SK-N-SH (cell line): Measurements from ENCODE around the gene TRMT112. TPM values are rescaled to one million over a fixed set of nuclear protein-coding genes. Genes with fewer than 3 reads are reported as not detected.

Experiments used
- CTCF ChIA-PET: fragments of 300-600, 350-600 bp; formaldehyde crosslinking; extraction: SDS; loops from one replicate; lab custom pipeline; 2021; lab: Yijun Ruan, JAX
- POLR2A ChIA-PET: fragments of 350-600 bp; sonication (Branson Sonifier 250); formaldehyde crosslinking; extraction: SDS; loops from one replicate; lab custom pipeline; 2020; ENCODE audit warnings: antibody characterized with exemption, inconsistent platforms; lab: Yijun Ruan, JAX
- DNase-seq: peaks from one replicate; pipeline ENCODE4 v3.0.0; 2012
- H2AFZ ChIP-seq: fragments of 200-600 bp; sonication (generic); 2 replicates; pipeline ENCODE4 v1.8.1; 2016; ENCODE audit warnings: antibody characterized with exemption, mild to moderate bottlenecking, low read depth
- H3F3A ChIP-seq: fragments of 200-600 bp; sonication (generic); replicated peaks from 2 replicates; pipeline ENCODE3; 2016; ENCODE audit warnings: antibody characterized with exemption, mild to moderate bottlenecking; ENCODE audit not compliant: insufficient read depth
- H3K27ac ChIP-seq, 2 experiments: fragments of 200-500 bp in 1 of 2; fragments of 200-600 bp in 1 of 2; sonication (Bioruptor generic) in 1 of 2; sonication (generic), shearing (Covaris generic) in 1 of 2; 2 replicates each; pipeline versions ENCODE4 v1.5.1 to v1.6.1; 2014 to 2016; ENCODE audit warnings: low read depth in 2 of 2, inconsistent platforms in 1 of 2, low read length in 1 of 2, mild to moderate bottlenecking in 1 of 2, mixed read lengths in 1 of 2
- H3K27me3 ChIP-seq: fragments of 200-600 bp; sonication (generic), shearing (Covaris generic); 2 replicates; pipeline ENCODE4 v1.6.1; 2016; ENCODE audit warnings: mixed run types; ENCODE audit not compliant: insufficient read depth
- H3K36me3 ChIP-seq, 2 experiments: fragments of 200-500 bp in 1 of 2; fragments of 200-600 bp in 1 of 2; sonication (Bioruptor generic) in 1 of 2; sonication (generic) in 1 of 2; replicated peaks in 1 of 2; 2 replicates each; pipeline versions ENCODE3 to v1.5.1; 2014 to 2016; ENCODE audit warnings: low read length in 1 of 2, mild to moderate bottlenecking in 1 of 2; ENCODE audit not compliant: insufficient read depth in 2 of 2, control insufficient read depth in 1 of 2
- H3K4me1 ChIP-seq, 2 experiments: fragments of 200-500 bp in 1 of 2; fragments of 200-600 bp in 1 of 2; sonication (Bioruptor generic) in 1 of 2; sonication (generic), shearing (Covaris generic) in 1 of 2; 2 replicates each; pipeline versions ENCODE4 v1.5.1 to v1.6.1; 2014 to 2016; ENCODE audit warnings: low read depth in 1 of 2, low read length in 1 of 2, mixed run types in 1 of 2; ENCODE audit not compliant: insufficient read depth in 2 of 2, control insufficient read depth in 1 of 2
- H3K4me2 ChIP-seq: fragments of 200-600 bp; sonication (generic), shearing (Covaris generic); 2 replicates; pipeline ENCODE4 v1.6.1; 2017; ENCODE audit warnings: mixed run types
- H3K4me3 ChIP-seq, 2 experiments: fragments of 200-500 bp in 1 of 2; fragments of 200-600 bp in 1 of 2; sonication (Bioruptor generic) in 1 of 2; sonication (generic), shearing (Covaris generic) in 1 of 2; 2 replicates each; pipeline versions ENCODE4 v1.5.1 to v1.8.1; 2014 to 2016; ENCODE audit warnings: low read depth in 2 of 2, inconsistent platforms in 1 of 2, low read length in 1 of 2, mild to moderate bottlenecking in 1 of 2, mixed read lengths in 1 of 2, moderate library complexity in 1 of 2
- H3K79me2 ChIP-seq: fragments of 200-600 bp; sonication (generic); 2 replicates; pipeline ENCODE4 v1.8.1; 2017; ENCODE audit warnings: mild to moderate bottlenecking; ENCODE audit not compliant: insufficient read depth
- H3K9ac ChIP-seq: fragments of 200-600 bp; sonication (generic); 2 replicates; pipeline ENCODE4 v1.6.1; 2017; ENCODE audit warnings: mixed run types
- H3K9me2 ChIP-seq: fragments of 200-600 bp; sonication (generic); 2 replicates; pipeline ENCODE4 v1.6.1; 2017; ENCODE audit warnings: mixed run types
- H3K9me3 ChIP-seq: fragments of 200-600 bp; sonication (generic); 2 replicates; pipeline ENCODE4 v1.6.1; 2017; ENCODE audit warnings: mixed run types, mild to moderate bottlenecking, moderate library complexity
- H4K20me1 ChIP-seq: fragments of 200-600 bp; sonication (generic); 2 replicates; pipeline ENCODE4 v1.6.1; 2017; ENCODE audit warnings: mild to moderate bottlenecking, mixed run types; ENCODE audit not compliant: insufficient read depth
- CHD2 ChIP-seq: fragments of 150-350 bp; IDR thresholded peaks from 2 replicates; pipeline ENCODE4 v1.6.1; 2018; ENCODE audit warnings: low read length; ENCODE audit not compliant: partially characterized antibody
- FOXM1 ChIP-seq: IDR thresholded peaks from 2 replicates; pipeline ENCODE4 v1.4.0; 2012; ENCODE audit warnings: low read depth, mild to moderate bottlenecking
- GABPA ChIP-seq: IDR thresholded peaks from 2 replicates; pipeline ENCODE4 v1.4.0; 2012; ENCODE audit warnings: low read depth, mild to moderate bottlenecking
- MEF2A ChIP-seq: IDR thresholded peaks from 2 replicates; pipeline ENCODE4 v1.4.0; 2012; ENCODE audit warnings: low read depth, borderline replicate concordance
- MXI1 ChIP-seq: IDR thresholded peaks from 2 replicates; pipeline ENCODE4 v1.6.1; 2012; ENCODE audit warnings: mild to moderate bottlenecking, low read depth, low read length, improper control_type of control experiment
- POLR2AphosphoS5 ChIP-seq: IDR thresholded peaks from 2 replicates; pipeline ENCODE4 v1.6.1; 2012; ENCODE audit warnings: low read depth, low read length
- RCOR1 ChIP-seq: fragments of 150-350 bp; IDR thresholded peaks from 2 replicates; pipeline ENCODE4 v1.6.1; 2017; ENCODE audit warnings: antibody characterized with exemption, low read length
- RXRA ChIP-seq: IDR thresholded peaks from 2 replicates; pipeline ENCODE4 v1.4.0; 2012; ENCODE audit warnings: low read depth, mild to moderate bottlenecking, borderline replicate concordance
- SMC3 ChIP-seq: IDR thresholded peaks from 2 replicates; pipeline ENCODE4 v1.6.1; 2012; ENCODE audit warnings: low read depth, low read length, improper control_type of control experiment
- TAF1 ChIP-seq: IDR thresholded peaks from 2 replicates; pipeline ENCODE4 v1.6.1; 2012; ENCODE audit warnings: low read depth, mild to moderate bottlenecking, low read length, moderate library complexity, borderline replicate concordance
- TCF12 ChIP-seq: IDR thresholded peaks from 2 replicates; pipeline ENCODE4 v1.4.0; 2012
- USF1 ChIP-seq: IDR thresholded peaks from 2 replicates; pipeline ENCODE4 v1.4.0; 2012; ENCODE audit warnings: low read depth, borderline replicate concordance
- USF2 ChIP-seq: fragments of 150-350 bp; IDR thresholded peaks from 2 replicates; pipeline ENCODE4 v1.6.1; 2017; ENCODE audit warnings: antibody characterized with exemption, low read length, low read depth, borderline replicate concordance
- ZBTB33 ChIP-seq: IDR thresholded peaks from 2 replicates; pipeline ENCODE4 v1.4.0; 2012; ENCODE audit warnings: low read depth, borderline replicate concordance
- WGBS: methylation state at CpG from one replicate; pipeline ENCODE4 v1.1.6; 2017; ENCODE audit warnings: low lambda C conversion rate; 5-methylcytosine and 5-hydroxymethylcytosine counted together
- polyA plus RNA-seq, 3 experiments: library from polyadenylated mRNA; depleted of rRNA; stranded (reverse); fragments of >200 nt; gene quantifications; 2 replicates each; pipeline ENCODE4 v1.2.3, GENCODE V29; 2012
- TF ChIP-seq, protein P1 (sequence below): IDR thresholded peaks from 2 replicates; pipeline ENCODE4 v1.6.1; 2012; ENCODE audit warnings: mild to moderate bottlenecking, low read depth, low read length, moderate library complexity

Gene TRMT112
- polyA plus RNA-seq, 1 of the 3 experiments (the other 2 are of a cell fraction), result 699 TPM

DNA sequence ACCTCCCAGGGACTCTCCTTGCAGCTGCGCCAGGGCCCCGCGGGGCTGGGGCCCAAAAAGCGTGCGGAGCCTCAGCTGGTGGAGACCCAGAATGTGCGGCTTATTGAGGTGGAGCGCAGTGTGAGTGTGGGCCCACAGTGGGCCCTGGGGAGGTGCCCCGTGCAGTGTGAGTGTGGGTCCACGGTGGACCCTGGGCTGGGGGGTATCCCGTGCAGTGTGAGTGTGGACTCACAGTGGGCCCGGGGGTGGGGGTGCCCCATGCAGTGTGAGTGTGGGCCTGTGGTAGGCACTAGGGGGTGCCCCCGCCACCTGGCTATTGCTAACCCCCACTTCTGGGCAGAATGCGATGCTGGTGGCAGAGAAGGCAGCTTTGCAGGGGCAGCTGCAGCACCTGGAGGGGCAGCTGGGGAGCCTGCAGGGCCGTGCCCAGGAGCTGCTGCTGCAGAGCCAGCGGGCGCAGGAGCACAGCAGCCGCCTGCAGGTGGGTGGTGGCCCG is 33.8 kb upstream of the TRMT112 start:
- Histone ChIP-seq H2AFZ (no peak overlapping the region), H3K27me3 (no peaks in the 10 kb centered on the region), H4K20me1 (no peaks in the 10 kb centered on the region), H3K4me3 (no peak overlapping the region), H3K27ac (no peak overlapping the region), H3K4me2 (no peak overlapping the region), H3K4me1 (peaks cover 0 to 6% of the 10 kb centered on the region in 2 experiments; a peak in 3 of 4 replicates), H3K9ac (no peak overlapping the region), H3K9me2 (no peaks in the 10 kb centered on the region), H3K79me2 (no peaks in the 10 kb centered on the region), H3K36me3 (no peaks in the 10 kb centered on the region), H3F3A (peaks cover 8% of the 10 kb centered on the region), H3K9me3 (no peaks in the 10 kb centered on the region)
- TF ChIP-seq FOXM1, result no peak
- no peak for TF ChIP-seq SMC3
- TF ChIP-seq RCOR1, result no peak
- WGBS, result 92% methylated on average over 4 of the region's 18 CpGs
- POLR2A ChIA-PET, result no interaction called here
- peak; percentile 32 for DNase-seq
- CTCF ChIA-PET, result interaction anchor here (1.0 to 1.3 kb wide), 2 partner anchors 42 to 98 kb away, joined by 3 to 4 read pairs; no protein-coding TSS in a partner anchor

- Histone ChIP-seq H3K9me2 (no peaks in the 10 kb centered on the region), H3K27ac (no peak overlapping the region), H4K20me1 (no peaks in the 10 kb centered on the region)
- no peak for TF ChIP-seq SMC3
- no peak for TF ChIP-seq POLR2AphosphoS5
- no peak for TF ChIP-seq RCOR1
- TF ChIP-seq TAF1, result no peak
- TF ChIP-seq CHD2, result no peak
- TF ChIP-seq TCF12, result no peak
- no peak for TF ChIP-seq MXI1
- TF ChIP-seq, all 33 proteins: peak for 0
- Histone ChIP-seq H3K9me3 (no peaks in the 10 kb centered on the region), H3K4me2 (no peak overlapping the region), H3K36me3 (no peaks in the 10 kb centered on the region), H3K9ac (no peak overlapping the region), H3K4me3 (no peak overlapping the region), H3F3A (no peaks in the 10 kb centered on the region), H2AFZ (no peak overlapping the region), H3K79me2 (no peaks in the 10 kb centered on the region), H3K27me3 (no peaks in the 10 kb centered on the region), H3K4me1 (no peaks in the 10 kb centered on the region; a peak in 1 of 4 replicates)
- ChIA-PET POLR2A (no interaction called here), CTCF (interaction anchor here (0.7 to 1.7 kb wide), 4 partner anchors 18 to 204 kb away, joined by 3 to 5 read pairs (median 4); no protein-coding TSS in a partner anchor)
- DNase-seq, result no peak
- 89% methylated on average over 10 of the region's 11 CpGs for WGBS
Observed at GRCh38 chr11:64349404-64349803, 32.0 kb upstream of the TRMT112 start.

DNA sequence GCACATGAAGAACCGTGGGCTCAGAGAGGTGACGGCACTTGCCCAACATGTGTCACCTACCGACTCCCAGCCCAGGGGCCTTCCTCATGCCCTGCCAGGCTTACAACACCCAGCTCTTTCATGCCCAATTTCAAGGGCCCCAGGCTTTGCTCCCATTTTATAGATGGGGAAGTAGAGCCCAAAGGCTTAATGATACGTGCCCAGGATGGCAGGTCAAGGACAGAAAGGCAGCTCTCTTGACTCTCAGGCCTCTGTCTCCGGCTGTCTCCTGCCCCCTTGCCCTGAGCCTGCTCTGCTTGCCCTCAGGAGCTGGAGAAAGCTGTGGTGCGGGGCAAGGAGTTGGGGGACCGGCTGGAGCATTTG is 31.6 kb upstream of the TRMT112 start:
- Histone ChIP-seq H3K4me1 (no peaks in the 10 kb centered on the region; a peak in 1 of 4 replicates), H3K27ac (no peak overlapping the region), H3K36me3 (no peaks in the 10 kb centered on the region), H3K4me3 (no peak overlapping the region), H3K9ac (no peak overlapping the region), H3K9me3 (no peaks in the 10 kb centered on the region), H2AFZ (no peak overlapping the region), H3K79me2 (no peaks in the 10 kb centered on the region), H3K4me2 (no peak overlapping the region), H3K27me3 (no peaks in the 10 kb centered on the region), H3F3A (no peaks in the 10 kb centered on the region), H4K20me1 (no peaks in the 10 kb centered on the region), H3K9me2 (no peaks in the 10 kb centered on the region)
- ChIA-PET POLR2A (no interaction called here), CTCF (interaction anchor here (0.7 to 1.7 kb wide), 4 partner anchors 17 to 205 kb away, joined by 3 to 5 read pairs (median 4); no protein-coding TSS in a partner anchor)
- DNase-seq, result no peak
- WGBS, result 88% methylated on average over 7 of the region's 7 CpGs
- TF ChIP-seq USF2, result no peak
- TF ChIP-seq MEF2A, result no peak
- TF ChIP-seq GABPA, result no peak
- no peak for TF ChIP-seq ZBTB33
- TF ChIP-seq TCF12, result no peak
- TF ChIP-seq, protein P1, sequence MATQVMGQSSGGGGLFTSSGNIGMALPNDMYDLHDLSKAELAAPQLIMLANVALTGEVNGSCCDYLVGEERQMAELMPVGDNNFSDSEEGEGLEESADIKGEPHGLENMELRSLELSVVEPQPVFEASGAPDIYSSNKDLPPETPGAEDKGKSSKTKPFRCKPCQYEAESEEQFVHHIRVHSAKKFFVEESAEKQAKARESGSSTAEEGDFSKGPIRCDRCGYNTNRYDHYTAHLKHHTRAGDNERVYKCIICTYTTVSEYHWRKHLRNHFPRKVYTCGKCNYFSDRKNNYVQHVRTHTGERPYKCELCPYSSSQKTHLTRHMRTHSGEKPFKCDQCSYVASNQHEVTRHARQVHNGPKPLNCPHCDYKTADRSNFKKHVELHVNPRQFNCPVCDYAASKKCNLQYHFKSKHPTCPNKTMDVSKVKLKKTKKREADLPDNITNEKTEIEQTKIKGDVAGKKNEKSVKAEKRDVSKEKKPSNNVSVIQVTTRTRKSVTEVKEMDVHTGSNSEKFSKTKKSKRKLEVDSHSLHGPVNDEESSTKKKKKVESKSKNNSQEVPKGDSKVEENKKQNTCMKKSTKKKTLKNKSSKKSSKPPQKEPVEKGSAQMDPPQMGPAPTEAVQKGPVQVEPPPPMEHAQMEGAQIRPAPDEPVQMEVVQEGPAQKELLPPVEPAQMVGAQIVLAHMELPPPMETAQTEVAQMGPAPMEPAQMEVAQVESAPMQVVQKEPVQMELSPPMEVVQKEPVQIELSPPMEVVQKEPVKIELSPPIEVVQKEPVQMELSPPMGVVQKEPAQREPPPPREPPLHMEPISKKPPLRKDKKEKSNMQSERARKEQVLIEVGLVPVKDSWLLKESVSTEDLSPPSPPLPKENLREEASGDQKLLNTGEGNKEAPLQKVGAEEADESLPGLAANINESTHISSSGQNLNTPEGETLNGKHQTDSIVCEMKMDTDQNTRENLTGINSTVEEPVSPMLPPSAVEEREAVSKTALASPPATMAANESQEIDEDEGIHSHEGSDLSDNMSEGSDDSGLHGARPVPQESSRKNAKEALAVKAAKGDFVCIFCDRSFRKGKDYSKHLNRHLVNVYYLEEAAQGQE, result no peak
- TF ChIP-seq USF1, result no peak
- TF ChIP-seq RXRA, result no peak
